ENCODE measurements around the gene TWIST2. TPM values are rescaled to one million over a fixed set of nuclear protein-coding genes. Genes with fewer than 3 reads are reported as not detected.

TWIST2 gene
- total and polyA plus RNA-seq, 9 of the 15 experiments (the other 6 are each of a cell fraction or from before 2014, with no cell fraction given): not detected

DNA sequence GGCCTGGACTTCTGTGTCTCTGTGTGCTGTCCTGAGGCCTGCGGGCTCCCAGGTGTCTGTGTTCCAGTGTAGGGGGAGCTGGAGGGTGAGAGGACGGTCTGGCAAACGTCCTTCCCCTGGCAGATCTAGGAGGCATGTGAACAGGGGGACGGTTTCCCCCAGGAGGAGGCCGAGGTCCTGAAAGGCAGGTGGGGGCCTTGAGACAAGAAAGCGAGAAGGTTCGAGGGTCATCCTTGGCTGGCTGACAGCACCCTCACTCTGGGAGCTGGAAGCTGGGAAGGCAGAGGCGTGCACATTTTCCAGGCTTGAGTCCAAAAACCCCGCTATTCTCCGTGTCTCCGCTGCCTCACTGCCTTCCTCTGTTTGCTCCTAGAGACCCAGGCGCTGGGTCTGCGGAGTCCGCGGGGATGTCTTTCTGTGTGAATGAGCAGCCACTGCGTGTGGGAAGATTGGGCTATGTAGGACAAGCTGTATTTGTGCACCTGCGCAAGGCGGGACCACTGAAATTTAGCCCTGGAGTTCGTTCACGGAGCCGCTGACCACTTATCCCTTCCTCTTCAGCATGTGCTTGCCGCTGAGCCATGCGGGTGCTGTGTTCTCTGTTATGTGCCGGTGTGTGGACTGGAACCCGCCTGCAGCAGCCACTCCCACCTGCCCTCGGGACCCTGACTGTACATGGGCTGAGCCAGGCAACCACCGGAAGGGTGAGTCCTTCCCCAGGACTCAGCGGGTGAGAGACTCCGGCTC, 43.7 kb downstream of the TWIST2 start:
- no peak overlapping the region for H2AFZ ChIP-seq (ENCODE audit: low read depth, low read length)
- H3K4me2 ChIP-seq (ENCODE audit: insufficient read depth, low read length): no peak overlapping the region
- H3K9ac ChIP-seq (ENCODE audit: insufficient read depth in 1 of 2, low read depth in 2 of 2, low read length in 2 of 2): no peak overlapping the region
- ATAC-seq: no peak
- no TSS peak for BruUV-seq (replicated peaks)
- POLR2A ChIA-PET: no interaction called here
- no peaks in the 10 kb centered on the region for H3K9me1 ChIP-seq (ENCODE audit: control insufficient read depth, insufficient read depth, low read length)
- WGBS (ENCODE audit: insufficient coverage, low coverage, missing lambda C conversion rate): 4% methylated on average over 21 of the region's 29 CpGs
- FAIRE-seq: no peak
- H3K4me1 ChIP-seq (replicated peaks in 1 of 2; ENCODE audit: control insufficient read depth in 2 of 2, insufficient read depth in 2 of 2, low read length in 2 of 2): no peaks in the 10 kb centered on the region
- H3K79me2 ChIP-seq (ENCODE audit: control insufficient read depth, insufficient read depth, low read length): no peaks in the 10 kb centered on the region
- peaks cover 7 to 79% of the 10 kb centered on the region in 2 experiments; a peak in 4 of 5 replicates for H3K27me3 ChIP-seq (ENCODE audit: control insufficient read depth in 2 of 2, insufficient read depth in 2 of 2, low read length in 2 of 2)
- H4K20me1 ChIP-seq (replicated peaks; ENCODE audit: control insufficient read depth, insufficient read depth, low read length): no peaks in the 10 kb centered on the region
- CTCF ChIA-PET (ENCODE audit: low intra/inter-chr PET ratio): no interaction called here
- H3K27ac ChIP-seq (ENCODE audit: extremely low read depth, low read depth, low read length): no peak overlapping the region
- in situ Hi-C loops (cut with MboI) (no loop called here), intact Hi-C loops (cut with micrococcal nuclease) (no loop called here)
- no peak for DNase-seq (ENCODE audit: extremely low read depth in 1 of 4, low spot score in 3 of 4)
- H3K36me3 ChIP-seq (ENCODE audit: control insufficient read depth, insufficient read depth, low read length): no peaks in the 10 kb centered on the region
- no peaks in the 10 kb centered on the region for H3K9me3 ChIP-seq (replicated peaks; ENCODE audit: control insufficient read depth, insufficient read depth, low read depth, low read length)
- H3K4me3 ChIP-seq: no peak overlapping the region
- TF ChIP-seq RFX7 (CRISPR knock-in tag; IDR thresholded peaks at IDR 0.05): no peak
- no peak for TF ChIP-seq RHOXF2B (CRISPR knock-in tag; conservative IDR thresholded peaks at IDR 0.05)

DNA sequence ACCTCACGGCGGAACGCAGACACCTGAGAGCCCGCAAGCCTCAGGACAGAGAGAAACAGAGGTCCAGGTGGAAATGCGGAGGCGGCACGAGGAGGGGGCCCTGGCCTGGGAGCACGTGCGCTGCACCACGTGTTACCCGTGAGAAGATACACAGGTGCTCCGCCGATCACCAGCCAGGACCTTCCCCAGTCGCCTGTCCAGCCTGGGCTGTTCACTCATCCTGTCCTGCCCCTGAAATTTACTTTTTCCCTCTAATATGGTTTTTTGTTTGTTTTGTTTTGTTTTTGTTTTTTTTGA, 44.3 kb downstream of the TWIST2 start:
- Histone ChIP-seq H3K27ac (ENCODE audit: extremely low read depth, low read depth, low read length) (no peak overlapping the region), H3K9me3 (replicated peaks; ENCODE audit: control insufficient read depth, insufficient read depth, low read depth, low read length) (no peaks in the 10 kb centered on the region), H3K36me3 (ENCODE audit: control insufficient read depth, insufficient read depth, low read length) (no peaks in the 10 kb centered on the region), H3K27me3 (ENCODE audit: control insufficient read depth in 2 of 2, insufficient read depth in 2 of 2, low read length in 2 of 2) (peaks cover 7 to 75% of the 10 kb centered on the region in 2 experiments; a peak in 4 of 5 replicates), H3K4me3 (no peak overlapping the region), H3K4me2 (ENCODE audit: insufficient read depth, low read length) (no peak overlapping the region), H3K9ac (ENCODE audit: insufficient read depth in 1 of 2, low read depth in 2 of 2, low read length in 2 of 2) (no peak overlapping the region), H4K20me1 (replicated peaks; ENCODE audit: control insufficient read depth, insufficient read depth, low read length) (no peaks in the 10 kb centered on the region), H3K9me1 (ENCODE audit: control insufficient read depth, insufficient read depth, low read length) (no peaks in the 10 kb centered on the region), H2AFZ (ENCODE audit: low read depth, low read length) (no peak overlapping the region), H3K4me1 (replicated peaks in 1 of 2; ENCODE audit: control insufficient read depth in 2 of 2, insufficient read depth in 2 of 2, low read length in 2 of 2) (no peaks in the 10 kb centered on the region), H3K79me2 (ENCODE audit: control insufficient read depth, insufficient read depth, low read length) (no peaks in the 10 kb centered on the region)
- ChIA-PET POLR2A (no interaction called here), CTCF (ENCODE audit: low intra/inter-chr PET ratio) (no interaction called here)
- 0% methylated on average over 6 of the region's 14 CpGs for WGBS (ENCODE audit: insufficient coverage, low coverage, missing lambda C conversion rate)
- FAIRE-seq (no peak), DNase-seq (ENCODE audit: extremely low read depth in 1 of 4, low spot score in 3 of 4) (no peak), ATAC-seq (no peak)
- BruUV-seq (replicated peaks): no TSS peak
- intact Hi-C loops (cut with micrococcal nuclease) (no loop called here), in situ Hi-C loops (cut with MboI) (no loop called here)
- TF ChIP-seq SIN3A (IDR thresholded peaks at IDR 0.05; ENCODE audit: borderline replicate concordance in 2 of 2, control insufficient read depth in 1 of 2, low read depth in 2 of 2, low read length in 2 of 2) (no peak), ZNF274 (IDR thresholded peaks at IDR 0.05; ENCODE audit: borderline replicate concordance, low read depth, low read length) (no peak), EZH2 (IDR thresholded peaks at IDR 0.05; ENCODE audit: borderline replicate concordance, low read depth, low read length) (no peak), SOX6 (IDR thresholded peaks at IDR 0.05) (no peak), SUPT5H (IDR thresholded peaks at IDR 0.05) (no peak), SREBF1 (IDR thresholded peaks at IDR 0.05; ENCODE audit: borderline replicate concordance, low read depth, low read length) (no peak), SETDB1 (IDR thresholded peaks at IDR 0.05; ENCODE audit: low read length) (no peak), NR4A1 (CRISPR knock-in tag; IDR thresholded peaks at IDR 0.05) (no peak), NR4A1 (tag; IDR thresholded peaks at IDR 0.05) (no peak), ZNF23 (CRISPR knock-in tag; IDR thresholded peaks at IDR 0.05) (no peak), SRSF7 (optimal IDR thresholded peaks at IDR 0.05; ENCODE audit: low read depth, low read length) (no peak), DACH1 (IDR thresholded peaks at IDR 0.05; ENCODE audit: partially characterized antibody) (no peak), XRCC5 (IDR thresholded peaks at IDR 0.05; ENCODE audit: low read depth, low read length) (no peak), MEF2D (tag; conservative IDR thresholded peaks at IDR 0.05; ENCODE audit: low read depth) (no peak), MCM3 (IDR thresholded peaks at IDR 0.05) (no peak)
- TF ChIP-seq, protein P1, sequence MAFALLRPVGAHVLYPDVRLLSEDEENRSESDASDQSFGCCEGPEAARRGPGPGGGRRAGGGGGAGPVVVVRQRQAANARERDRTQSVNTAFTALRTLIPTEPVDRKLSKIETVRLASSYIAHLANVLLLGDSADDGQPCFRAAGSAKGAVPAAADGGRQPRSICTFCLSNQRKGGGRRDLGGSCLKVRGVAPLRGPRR (CRISPR knock-in tag; IDR thresholded peaks at IDR 0.05): no peak

Data from K562 (cell line).